K562 (cell line): ENCODE measurements around the gene PFKFB2. TPM values are rescaled to one million over a fixed set of nuclear protein-coding genes. Genes with fewer than 3 reads are reported as not detected.

ENCODE experiments used
- CCAR2 ChIP-seq: fragments of 200-400 bp; formaldehyde crosslinking; IDR thresholded peaks from 2 replicates; pipeline ENCODE4 v1.6.1; 2017; ENCODE audit warnings: mild to moderate bottlenecking, low read depth, low read length
- CEBPZ ChIP-seq: fragments of 150-350 bp; IDR thresholded peaks from 2 replicates; pipeline ENCODE4 v1.6.1; 2014; ENCODE audit warnings: low read depth, mild to moderate bottlenecking, low read length, borderline replicate concordance
- CREBBP ChIP-seq: IDR thresholded peaks from one replicate; pipeline ENCODE4 v1.6.1; 2012; ENCODE audit warnings: low read depth, mild to moderate bottlenecking, control low read depth, inconsistent platforms, low read length
- DDX20 ChIP-seq: fragments of 450-650 bp; IDR thresholded peaks from 2 replicates; pipeline ENCODE4 v1.6.1; 2016; ENCODE audit warnings: missing genetic modification characterization, low read depth, mild to moderate bottlenecking, missing compliant biosample characterization, moderate library complexity
- DMBX1 ChIP-seq: fragments of 250-450 bp; sonication (Bioruptor Pico); IDR thresholded peaks from 2 replicates; pipeline ENCODE4 v1.8.0; 2022; ENCODE audit warnings: inconsistent platforms, mild to moderate bottlenecking, moderate library complexity, borderline replicate concordance
- ELF4 ChIP-seq: fragments of 450-650 bp; formaldehyde crosslinking; IDR thresholded peaks from 2 replicates; pipeline ENCODE4 v1.4.0; 2022; ENCODE audit warnings: missing genetic modification characterization
- ELK1 ChIP-seq: sonication (generic); formaldehyde crosslinking; IDR thresholded peaks from 2 replicates; pipeline ENCODE4 v1.8.1; 2022; ENCODE audit warnings: missing genetic modification reagents
- ETS2 ChIP-seq: IDR thresholded peaks from 2 replicates; pipeline ENCODE4 v1.6.1; 2016; ENCODE audit warnings: borderline replicate concordance, missing genetic modification characterization, mild to moderate bottlenecking, moderate library complexity, missing compliant biosample characterization; ENCODE audit not compliant: poor library complexity, severe bottlenecking
- HNRNPK ChIP-seq: fragments of 200-400 bp; formaldehyde crosslinking; IDR thresholded peaks from one replicate; pipeline ENCODE4 v1.6.1; 2018; ENCODE audit warnings: mild to moderate bottlenecking, low read depth, low read length; ENCODE audit not compliant: poor library complexity, severe bottlenecking
- HNRNPLL ChIP-seq: fragments of 200-400 bp; formaldehyde crosslinking; IDR thresholded peaks from 2 replicates; pipeline ENCODE4 v1.6.1; 2017; ENCODE audit warnings: low read length, low read depth, mild to moderate bottlenecking; ENCODE audit not compliant: poor library complexity, severe bottlenecking
- HSF4 ChIP-seq: fragments of 250-450 bp; sonication (Bioruptor Pico); IDR thresholded peaks from 2 replicates; pipeline ENCODE4 v2.1.2; 2022; ENCODE audit warnings: mild to moderate bottlenecking, moderate library complexity, borderline replicate concordance
- KDM1A ChIP-seq, 2 experiments: fragments of 450-650 bp; IDR thresholded peaks; 2 replicates each; pipeline ENCODE4 v1.6.1; 2016; ENCODE audit warnings: mild to moderate bottlenecking in 2 of 2
- NCOA1 ChIP-seq: fragments of 450-650 bp; IDR thresholded peaks from 2 replicates; pipeline ENCODE4 v1.6.1; 2016; ENCODE audit warnings: low read depth
- NELFE ChIP-seq: IDR thresholded peaks from 2 replicates; pipeline ENCODE4 v1.6.1; 2011; ENCODE audit warnings: mild to moderate bottlenecking; ENCODE audit not compliant: insufficient read depth, insufficient read length
- SMARCE1 ChIP-seq: fragments of 450-650 bp; IDR thresholded peaks from 2 replicates; pipeline ENCODE4 v1.7.1; 2016; ENCODE audit warnings: mild to moderate bottlenecking
- YY1 ChIP-seq, 3 experiments: IDR thresholded peaks; 2 replicates each; pipeline ENCODE4 v1.6.1; 2011; ENCODE audit warnings: low read length in 2 of 3, mild to moderate bottlenecking in 2 of 3, moderate library complexity in 2 of 3, borderline replicate concordance in 1 of 3, control low read depth in 1 of 3, low read depth in 1 of 3; ENCODE audit not compliant: insufficient read depth in 3 of 3, insufficient replicate concordance in 2 of 3, control insufficient read depth in 1 of 3, insufficient read length in 1 of 3; ENCODE audit errors: extremely low read depth in 1 of 3
- ZBTB43 ChIP-seq: sonication (generic); formaldehyde crosslinking; IDR thresholded peaks from 2 replicates; pipeline ENCODE4 v1.8.0; 2023; ENCODE audit warnings: mild to moderate bottlenecking, missing genetic modification reagents
- ZBTB8A ChIP-seq: fragments of 450-650 bp; IDR thresholded peaks from 2 replicates; pipeline ENCODE4 v1.6.1; 2018; ENCODE audit warnings: mild to moderate bottlenecking, moderate library complexity; ENCODE audit not compliant: partially characterized antibody
- ZNF282 ChIP-seq: sonication (generic); formaldehyde crosslinking; IDR thresholded peaks from 2 replicates; pipeline ENCODE4 v1.8.1; 2023; ENCODE audit warnings: missing genetic modification reagents
- ZNF644 ChIP-seq: fragments of 200-800 bp; sonication (Bioruptor generic); IDR thresholded peaks from 2 replicates; pipeline ENCODE4 v1.6.1; 2016; ENCODE audit warnings: low read depth, missing genetic modification characterization, missing compliant biosample characterization
- ZNF696 ChIP-seq: fragments of 250-450 bp; sonication (Bioruptor Pico); conservative IDR thresholded peaks from 2 replicates; pipeline ENCODE4 v1.4.0; 2020; ENCODE audit warnings: mild to moderate bottlenecking, moderate library complexity
- ZSCAN32 ChIP-seq: fragments of 450-650 bp; formaldehyde crosslinking; IDR thresholded peaks from 2 replicates; pipeline ENCODE4 v1.4.0; 2020; ENCODE audit warnings: mild to moderate bottlenecking, moderate library complexity
- polyA plus RNA-seq, 8 experiments: library from polyadenylated mRNA; depleted of rRNA in 4 of 8; stranded (reverse) in 5 of 8; unstranded in 3 of 8; fragments of >200 nt; fragmentation: Nextera tagmentation in 2 of 8; fragmentation: Illumina TruSeq in 1 of 8; extraction: Ambion mirVana in 2 of 8; extraction: Trizol in 1 of 8; gene quantifications; 2 replicates each; pipeline versions ENCODE4 v1.2.1 to v1.2.3, GENCODE V29; 2011 to 2014; ENCODE audit warnings: inconsistent platforms in 1 of 8, missing spikeins in 1 of 8
- total RNA-seq, 7 experiments: library from RNA; depleted of rRNA in 6 of 7; stranded (reverse); fragments of >200 nt in 6 of 7; fragmentation: Illumina TruSeq in 2 of 7; extraction: Trizol in 2 of 7; gene quantifications; 2 replicates each; pipeline versions ENCODE4 v1.2.1 to v1.2.3, GENCODE V29; 2011 to 2021; ENCODE audit warnings: low replicate concordance in 1 of 7

PFKFB2 gene
- total and polyA plus RNA-seq, 9 of the 15 experiments (the other 6 are each of a cell fraction or from before 2014, with no cell fraction given), result 6.9 to 26.0 (median 16.4) TPM

- peak; percentile 94 for TF ChIP-seq DMBX1 (CRISPR knock-in tag)
- no peak for TF ChIP-seq ZBTB43 (CRISPR knock-in tag)
- peak; percentile 86; the same call in 1 of the 2 replicates for TF ChIP-seq NCOA1
- peak; percentile 89 to 93 for TF ChIP-seq KDM1A (IDR thresholded peaks at IDR 0.05)
- TF ChIP-seq CEBPZ, result no peak
- TF ChIP-seq ZNF282 (CRISPR knock-in tag), result no peak
- TF ChIP-seq ZSCAN32 (CRISPR knock-in tag), result no peak
- peak in 1 of 3 experiments; percentile 54 for TF ChIP-seq YY1 (IDR thresholded peaks at IDR 0.05; ENCODE audit: borderline replicate concordance in 1 of 3, control insufficient read depth in 1 of 3, extremely low read depth in 1 of 3, insufficient read depth in 3 of 3, insufficient read length in 1 of 3, insufficient replicate concordance in 2 of 3, low read depth in 1 of 3, low read length in 2 of 3)
- no peak for TF ChIP-seq NELFE
- no peak for TF ChIP-seq HNRNPK
- TF ChIP-seq ETS2, result no peak
- TF ChIP-seq SMARCE1, result peak; percentile 93
- TF ChIP-seq ELK1, result no peak
- TF ChIP-seq ELF4 (CRISPR knock-in tag), result peak; percentile 84; the same call in 1 of the 2 replicates
- no peak; the same call in none of the 2 replicates for TF ChIP-seq DDX20 (tag)
- no peak for TF ChIP-seq ZNF696 (CRISPR knock-in tag)
- TF ChIP-seq HNRNPLL, result no peak
- 0 out of 2 replicates have a peak, but pooled peaks have one; percentile 62 for TF ChIP-seq ZNF644 (tag)
- no peak for TF ChIP-seq CREBBP
- TF ChIP-seq ZBTB8A, result no peak
- TF ChIP-seq CCAR2, result no peak
- TF ChIP-seq HSF4 (CRISPR knock-in tag), result peak; percentile 89; the same call in 1 of the 2 replicates
These were observed 31.8 kb upstream of the PFKFB2 start (continued) for GRCh38 chr1:207021139-207021861.
